ENCODE results near the gene SEC16B.

The SEC16B gene

DNA sequence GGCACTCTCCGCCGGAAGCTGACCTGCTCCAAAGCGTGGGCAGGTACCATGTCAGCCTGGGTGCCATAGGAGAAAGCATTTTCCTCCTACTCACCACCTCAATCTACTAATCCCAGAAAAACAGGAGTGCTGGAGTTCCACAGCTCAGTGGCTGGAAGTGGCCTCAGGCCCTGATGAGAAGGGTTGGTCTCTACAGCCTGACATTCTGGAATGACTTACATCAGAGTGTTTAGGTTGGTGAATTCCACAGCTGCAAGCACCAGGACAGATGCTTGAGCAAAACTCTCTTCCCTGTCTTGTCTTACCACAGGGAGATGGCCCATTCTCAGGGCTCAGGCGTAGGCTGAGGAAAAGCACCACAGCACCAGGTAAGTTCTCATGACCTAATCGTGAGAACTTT, 5.5 kb downstream of the SEC16B start:
- Histone ChIP-seq H3K36me3 (ENCODE audit: insufficient read depth, insufficient read length, low read length) (no peaks in the 10 kb centered on the region), H3K27me3 (ENCODE audit: insufficient read depth, insufficient read length) (no peaks in the 10 kb centered on the region), H3K4me3 (ENCODE audit: insufficient read length, low read depth) (no peak overlapping the region), H3K9me3 (ENCODE audit: insufficient read depth, low read length) (no peaks in the 10 kb centered on the region), H3K9ac (ENCODE audit: insufficient read length, low read depth) (no peak overlapping the region), H3K4me1 (ENCODE audit: insufficient read depth, insufficient read length) (no peaks in the 10 kb centered on the region)
- no peak for TF ChIP-seq SUZ12 (IDR thresholded peaks at IDR 0.05; ENCODE audit: extremely low read depth, insufficient read depth, insufficient read length)
- DNase-seq (ENCODE audit: low read depth, low spot score) = no peak

DNA sequence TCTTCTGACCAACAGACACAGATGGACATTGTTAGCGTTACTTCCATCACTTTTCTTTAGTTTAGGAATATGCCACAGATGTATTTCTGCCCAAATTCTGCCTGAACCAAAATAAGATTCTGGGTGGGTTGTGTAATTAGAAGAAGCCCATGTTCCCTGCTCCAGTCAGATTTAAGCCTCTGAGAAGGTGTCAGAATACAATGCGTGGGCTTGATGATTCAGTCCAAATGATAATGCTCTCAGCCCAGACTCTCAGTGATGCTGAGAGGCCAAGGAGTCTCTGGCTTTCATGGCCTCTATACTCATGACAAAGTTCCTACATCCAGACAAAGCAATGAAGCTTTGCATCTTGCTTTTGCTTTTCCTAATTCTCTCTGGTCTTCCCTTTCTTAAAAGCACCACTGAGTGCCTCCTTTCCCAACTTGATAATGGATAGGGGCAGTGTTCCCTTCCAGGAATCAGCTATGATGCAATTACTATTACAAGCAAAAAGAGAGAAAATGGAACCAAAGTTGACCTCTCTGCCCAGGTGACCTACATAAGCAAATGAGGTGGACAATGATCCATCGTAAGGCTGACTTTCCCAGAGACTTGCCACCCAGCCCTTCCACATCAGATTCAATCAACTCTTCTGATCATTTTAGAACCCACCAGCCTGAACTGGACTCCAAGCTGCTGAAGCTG, 8.8 kb downstream of the SEC16B start:
- Histone ChIP-seq H3K4me1 (ENCODE audit: insufficient read depth, insufficient read length) (no peaks in the 10 kb centered on the region), H3K36me3 (ENCODE audit: insufficient read depth, insufficient read length, low read length) (no peaks in the 10 kb centered on the region), H3K9me3 (ENCODE audit: insufficient read depth, low read length) (no peaks in the 10 kb centered on the region), H3K27me3 (ENCODE audit: insufficient read depth, insufficient read length) (no peaks in the 10 kb centered on the region), H3K4me3 (ENCODE audit: insufficient read length, low read depth) (no peak overlapping the region), H3K9ac (ENCODE audit: insufficient read length, low read depth) (no peak overlapping the region)
- no peak for DNase-seq (ENCODE audit: low read depth, low spot score)
- no peak for TF ChIP-seq YY1 (IDR thresholded peaks at IDR 0.05; ENCODE audit: insufficient read depth, insufficient read length)
- TF ChIP-seq ZNF274 (IDR thresholded peaks at IDR 0.05; ENCODE audit: low read depth, low read length) = no peak
- TF ChIP-seq SUZ12 (IDR thresholded peaks at IDR 0.05; ENCODE audit: extremely low read depth, insufficient read depth, insufficient read length) = no peak

GRCh38 chr1:177959811-177960515, 9.9 kb downstream of the SEC16B start:
- H3K4me3 ChIP-seq (ENCODE audit: insufficient read length, low read depth) = no peak overlapping the region
- H3K36me3 ChIP-seq (ENCODE audit: insufficient read depth, insufficient read length, low read length) = no peaks in the 10 kb centered on the region
- TF ChIP-seq YY1 (IDR thresholded peaks at IDR 0.05; ENCODE audit: insufficient read depth, insufficient read length) = no peak
- no peak for TF ChIP-seq SUZ12 (IDR thresholded peaks at IDR 0.05; ENCODE audit: extremely low read depth, insufficient read depth, insufficient read length)
- no peak for TF ChIP-seq ZNF274 (IDR thresholded peaks at IDR 0.05; ENCODE audit: low read depth, low read length)
- H3K9ac ChIP-seq (ENCODE audit: insufficient read length, low read depth) = no peak overlapping the region
- no peaks in the 10 kb centered on the region for H3K27me3 ChIP-seq (ENCODE audit: insufficient read depth, insufficient read length)
- no peaks in the 10 kb centered on the region for H3K4me1 ChIP-seq (ENCODE audit: insufficient read depth, insufficient read length)
- peak; percentile 42 for DNase-seq (ENCODE audit: low read depth, low spot score)
- H3K9me3 ChIP-seq (ENCODE audit: insufficient read depth, low read length) = no peaks in the 10 kb centered on the region

GRCh38 chr1:177958092-177958491, 11.8 kb downstream of the SEC16B start:
- H3K9me3 ChIP-seq (ENCODE audit: insufficient read depth, low read length) = no peaks in the 10 kb centered on the region
- H3K9ac ChIP-seq (ENCODE audit: insufficient read length, low read depth) = no peak overlapping the region
- H3K4me1 ChIP-seq (ENCODE audit: insufficient read depth, insufficient read length) = no peaks in the 10 kb centered on the region
- no peak for DNase-seq (ENCODE audit: low read depth, low spot score)
- TF ChIP-seq YY1 (IDR thresholded peaks at IDR 0.05; ENCODE audit: insufficient read depth, insufficient read length) = no peak
- TF ChIP-seq SUZ12 (IDR thresholded peaks at IDR 0.05; ENCODE audit: extremely low read depth, insufficient read depth, insufficient read length) = no peak
- no peak for TF ChIP-seq ZNF274 (IDR thresholded peaks at IDR 0.05; ENCODE audit: low read depth, low read length)
- H3K36me3 ChIP-seq (ENCODE audit: insufficient read depth, insufficient read length, low read length) = no peaks in the 10 kb centered on the region
- no peaks in the 10 kb centered on the region for H3K27me3 ChIP-seq (ENCODE audit: insufficient read depth, insufficient read length)
- no peak overlapping the region for H3K4me3 ChIP-seq (ENCODE audit: insufficient read length, low read depth)

DNA sequence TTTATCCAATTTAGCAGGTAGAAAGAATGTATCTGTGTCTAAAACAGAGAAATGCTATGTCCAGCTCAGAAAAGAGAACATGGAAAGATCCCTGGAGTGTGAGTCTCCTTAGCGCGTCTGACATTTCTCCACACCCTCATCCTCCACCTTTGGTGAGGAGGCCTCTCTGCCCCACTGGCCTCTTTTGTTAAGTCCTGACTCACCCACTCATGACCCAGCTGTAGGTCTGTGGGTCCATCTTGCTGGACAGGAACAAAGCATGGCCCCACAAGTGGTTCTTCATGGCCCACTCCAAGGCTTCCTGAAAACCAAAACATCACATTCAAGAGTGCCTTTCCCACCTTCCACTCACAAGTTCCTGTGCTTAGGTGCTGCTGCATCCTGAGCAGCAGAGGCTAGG, 15.8 kb downstream of the SEC16B start:
- Histone ChIP-seq H3K36me3 (ENCODE audit: insufficient read depth, insufficient read length, low read length) (no peaks in the 10 kb centered on the region), H3K9me3 (ENCODE audit: insufficient read depth, low read length) (no peaks in the 10 kb centered on the region), H3K4me3 (ENCODE audit: insufficient read length, low read depth) (no peak overlapping the region), H3K9ac (ENCODE audit: insufficient read length, low read depth) (no peak overlapping the region), H3K4me1 (ENCODE audit: insufficient read depth, insufficient read length) (no peaks in the 10 kb centered on the region), H3K27me3 (ENCODE audit: insufficient read depth, insufficient read length) (no peaks in the 10 kb centered on the region)
- TF ChIP-seq YY1 (IDR thresholded peaks at IDR 0.05; ENCODE audit: insufficient read depth, insufficient read length) = no peak
- no peak for TF ChIP-seq SUZ12 (IDR thresholded peaks at IDR 0.05; ENCODE audit: extremely low read depth, insufficient read depth, insufficient read length)
- TF ChIP-seq ZNF274 (IDR thresholded peaks at IDR 0.05; ENCODE audit: low read depth, low read length) = no peak
- DNase-seq (ENCODE audit: low read depth, low spot score) = no peak

DNA sequence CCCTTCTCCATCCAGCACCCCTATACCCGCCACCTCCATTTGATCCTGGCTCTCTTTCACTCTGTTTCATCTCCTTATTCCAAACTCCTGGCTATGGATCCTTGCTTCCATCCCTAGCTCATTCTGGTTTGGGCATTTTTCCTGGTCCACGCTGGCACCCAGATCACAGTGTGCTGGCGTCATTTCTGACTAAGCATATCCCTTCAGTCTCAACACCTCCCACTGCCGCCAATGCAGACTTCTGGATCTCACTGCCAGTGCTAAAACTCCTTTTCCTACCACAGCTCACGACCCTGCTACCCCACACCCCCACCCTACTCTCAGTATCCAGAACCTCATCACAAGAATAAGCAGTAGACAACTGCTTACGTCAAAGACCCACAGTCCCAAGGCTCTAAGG, 16.3 kb downstream of the SEC16B start:
- Histone ChIP-seq H3K36me3 (ENCODE audit: insufficient read depth, insufficient read length, low read length) (no peaks in the 10 kb centered on the region), H3K9me3 (ENCODE audit: insufficient read depth, low read length) (no peaks in the 10 kb centered on the region)

DNA sequence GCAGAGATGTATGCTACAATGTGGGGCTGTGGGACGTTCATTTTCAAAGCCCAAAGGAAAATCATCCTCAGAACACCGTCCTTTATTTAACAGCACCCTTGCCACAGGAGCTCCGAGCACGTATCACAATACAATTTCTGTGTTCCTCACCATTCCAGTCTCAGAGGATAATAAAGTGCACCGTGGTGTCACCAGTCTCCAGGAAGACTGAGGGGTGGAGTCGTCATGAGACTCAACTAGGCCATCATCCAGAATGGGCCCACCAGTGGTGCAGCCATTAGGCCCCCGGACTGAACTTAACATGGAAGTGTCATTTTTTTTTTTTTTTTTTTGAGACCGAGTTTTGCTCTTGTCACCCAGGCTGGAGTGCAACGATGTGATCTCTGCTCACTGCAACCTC, 17.2 kb downstream of the SEC16B start:
- TF ChIP-seq SUZ12 (IDR thresholded peaks at IDR 0.05; ENCODE audit: extremely low read depth, insufficient read depth, insufficient read length) = no peak
- TF ChIP-seq YY1 (IDR thresholded peaks at IDR 0.05; ENCODE audit: insufficient read depth, insufficient read length) = no peak
- no peak for TF ChIP-seq ZNF274 (IDR thresholded peaks at IDR 0.05; ENCODE audit: low read depth, low read length)
- no peaks in the 10 kb centered on the region for H3K4me1 ChIP-seq (ENCODE audit: insufficient read depth, insufficient read length)
- H3K4me3 ChIP-seq (ENCODE audit: insufficient read length, low read depth) = no peak overlapping the region
- H3K27me3 ChIP-seq (ENCODE audit: insufficient read depth, insufficient read length) = no peaks in the 10 kb centered on the region
- no peaks in the 10 kb centered on the region for H3K9me3 ChIP-seq (ENCODE audit: insufficient read depth, low read length)
- no peak overlapping the region for H3K9ac ChIP-seq (ENCODE audit: insufficient read length, low read depth)
- no peak for DNase-seq (ENCODE audit: low read depth, low spot score)
- no peaks in the 10 kb centered on the region for H3K36me3 ChIP-seq (ENCODE audit: insufficient read depth, insufficient read length, low read length)

More for the DNA sequence above, 16.3 kb downstream of the SEC16B start:
- H3K4me3 ChIP-seq (ENCODE audit: insufficient read length, low read depth) = no peak overlapping the region
- TF ChIP-seq SUZ12 (IDR thresholded peaks at IDR 0.05; ENCODE audit: extremely low read depth, insufficient read depth, insufficient read length) (no peak), YY1 (IDR thresholded peaks at IDR 0.05; ENCODE audit: insufficient read depth, insufficient read length) (no peak), ZNF274 (IDR thresholded peaks at IDR 0.05; ENCODE audit: low read depth, low read length) (no peak)
- DNase-seq (ENCODE audit: low read depth, low spot score) = no peak
- H3K9ac ChIP-seq (ENCODE audit: insufficient read length, low read depth) = no peak overlapping the region
- no peaks in the 10 kb centered on the region for H3K4me1 ChIP-seq (ENCODE audit: insufficient read depth, insufficient read length)
- no peaks in the 10 kb centered on the region for H3K27me3 ChIP-seq (ENCODE audit: insufficient read depth, insufficient read length)
